ENCODE measurements around the gene CDKN2A. TPM values are rescaled to one million over a fixed set of nuclear protein-coding genes. Genes with fewer than 3 reads are reported as not detected.
A peak's percentile ranks its signal among the peaks of the same experiment; 100 is the strongest.

The CDKN2A gene
- polyA plus RNA-seq, 1 experiment, result 20.0 TPM

- ChIA-PET CTCF (interaction anchor here (1.9 kb wide), 1 partner anchor 34 kb away, joined by 10 read pairs; the partner anchor contains the start of gene CDKN2B), POLR2A (no interaction called here)
- peak overlapping the region; percentile 53 for H3K4me3 ChIP-seq (ENCODE audit: low read depth, low read length)
- no peak for DNase-seq (ENCODE audit: low read depth)
- peaks cover 33% of the 10 kb centered on the region for H3K27me3 ChIP-seq (ENCODE audit: control insufficient read depth, insufficient read depth, low read length)
- no peak for TF ChIP-seq CTCF (IDR thresholded peaks at IDR 0.05; ENCODE audit: insufficient read depth, low read depth, low read length)
- no peaks in the 10 kb centered on the region for H3K36me3 ChIP-seq (ENCODE audit: control insufficient read depth, insufficient read depth, low read length)
These were observed 19.3 kb downstream of the CDKN2A start for GRCh38 chr9:21974722-21975409.

GRCh38 chr9:21974343-21974721 lies 19.9 kb downstream of the CDKN2A start:
- TF ChIP-seq CTCF (IDR thresholded peaks at IDR 0.05; ENCODE audit: insufficient read depth, low read depth, low read length), result no peak
- no peak for DNase-seq (ENCODE audit: low read depth)
- ChIA-PET POLR2A (no interaction called here), CTCF (no interaction called here)
- Histone ChIP-seq H3K36me3 (ENCODE audit: control insufficient read depth, insufficient read depth, low read length) (no peaks in the 10 kb centered on the region), H3K27me3 (ENCODE audit: control insufficient read depth, insufficient read depth, low read length) (peaks cover 37% of the 10 kb centered on the region), H3K4me3 (ENCODE audit: low read depth, low read length) (peak overlapping the region; percentile 53)

GRCh38 chr9:21972361-21972760 lies 21.8 kb downstream of the CDKN2A start:
- no peak for TF ChIP-seq CTCF (IDR thresholded peaks at IDR 0.05; ENCODE audit: insufficient read depth, low read depth, low read length)
- POLR2A ChIA-PET, result no interaction called here
- Histone ChIP-seq H3K27me3 (ENCODE audit: control insufficient read depth, insufficient read depth, low read length) (peaks cover 45% of the 10 kb centered on the region), H3K4me3 (ENCODE audit: low read depth, low read length) (no peak overlapping the region), H3K36me3 (ENCODE audit: control insufficient read depth, insufficient read depth, low read length) (no peaks in the 10 kb centered on the region)
- DNase-seq (ENCODE audit: low read depth), result no peak
- CTCF ChIA-PET, result interaction anchor here (0.6 kb wide), 1 partner anchor 10 kb away, joined by 3 read pairs; no protein-coding TSS in a partner anchor

GRCh38 chr9:21970800-21971640 lies 23.2 kb downstream of the CDKN2A start:
- no peaks in the 10 kb centered on the region for H3K36me3 ChIP-seq (ENCODE audit: control insufficient read depth, insufficient read depth, low read length)
- H3K4me3 ChIP-seq (ENCODE audit: low read depth, low read length), result no peak overlapping the region
- ChIA-PET POLR2A (no interaction called here), CTCF (interaction anchor here (2.7 to 4.3 kb wide), 2 partner anchors 38 to 158 kb away, joined by 9 to 25 read pairs; partner anchors contain the start of gene CDKN2B)
- H3K27me3 ChIP-seq (ENCODE audit: control insufficient read depth, insufficient read depth, low read length), result peaks cover 45% of the 10 kb centered on the region
- no peak for TF ChIP-seq CTCF (IDR thresholded peaks at IDR 0.05; ENCODE audit: insufficient read depth, low read depth, low read length)
- no peak for DNase-seq (ENCODE audit: low read depth)

Data from BJ (cell line).